Muscle of leg (tissue), 9 donors: Measurements from ENCODE around the gene ABHD10. TPM values are rescaled to one million over a fixed set of nuclear protein-coding genes. Genes with fewer than 3 reads are reported as not detected.

Experiments used
- polyA plus RNA-seq, 8 donors: library from polyadenylated mRNA; unstranded; fragments of 120-200 nt; gene quantifications; one replicate each; pipeline versions ENCODE4 v1.2.1 to v1.2.3, GENCODE V29; 2013; ENCODE audit warnings: inconsistent platforms in 1 of 8, low replicate concordance in 1 of 8; ENCODE audit not compliant: insufficient read length in 8 of 8, insufficient read depth in 1 of 8
- total RNA-seq: library from RNA; stranded (reverse); fragments of 120-200 nt; gene quantifications from one replicate; pipeline ENCODE4 v1.2.4, GENCODE V29; 2013

The ABHD10 gene
- total and polyA plus RNA-seq, 9 donors, result 21.0 to 27.0 (median 23.1) TPM

Other genes with a start within 250 kb of the ABHD10 start
- 63.8 TPM for gene PHLDB2, start 119.8 kb upstream of the ABHD10 start, total RNA-seq
- 10 to 100 TPM; 52.4 to 83.6 (median 63.4) TPM for gene PHLDB2, start 119.8 kb upstream of the ABHD10 start, polyA plus RNA-seq
- gene TAGLN3, start 19.9 kb downstream of the ABHD10 start, total RNA-seq, result 3.5 TPM
- gene TAGLN3, start 19.9 kb downstream of the ABHD10 start, polyA plus RNA-seq, result 1 to 10 TPM; 3.1 to 6.4 (median 3.6) TPM
- gene TMPRSS7, start 55.7 kb downstream of the ABHD10 start, total RNA-seq, result not detected
- gene TMPRSS7, start 55.7 kb downstream of the ABHD10 start, polyA plus RNA-seq, result under 1 TPM in 1 of 8 donors, not detected in 7; 0.09 TPM
- 5.7 TPM for gene C3orf52, start 107.4 kb downstream of the ABHD10 start, total RNA-seq
- gene C3orf52, start 107.4 kb downstream of the ABHD10 start, polyA plus RNA-seq, result 1 to 10 TPM; 4.4 to 8.1 (median 5.5) TPM
- gene GCSAM, start 154.2 kb downstream of the ABHD10 start, total RNA-seq, result 0.31 TPM
- gene GCSAM, start 154.2 kb downstream of the ABHD10 start, polyA plus RNA-seq, result 1 to 10 TPM in 4 of 8 donors, under 1 TPM in 4; 0.61 to 1.8 (median 0.93) TPM